HG03442 (cell line): Measurements from ENCODE around the gene BOLA3.
A peak's percentile ranks its signal among the peaks of the same experiment; 100 is the strongest.
"Not testable (repeated sequence)": the region's sequence is repeated elsewhere in the genome, so short reads cannot be mapped to it uniquely, and the experiment has no call there.

Source experiments
- ATAC-seq: cut with Tn5 transposase; IDR thresholded peaks from one replicate; pipeline ENCODE4 v1.9.1; 2021; ENCODE audit warnings: mild to moderate bottlenecking, moderate library complexity; ENCODE audit not compliant: unreplicated experiment

The BOLA3 gene, protein sequence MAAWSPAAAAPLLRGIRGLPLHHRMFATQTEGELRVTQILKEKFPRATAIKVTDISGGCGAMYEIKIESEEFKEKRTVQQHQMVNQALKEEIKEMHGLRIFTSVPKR

DNA sequence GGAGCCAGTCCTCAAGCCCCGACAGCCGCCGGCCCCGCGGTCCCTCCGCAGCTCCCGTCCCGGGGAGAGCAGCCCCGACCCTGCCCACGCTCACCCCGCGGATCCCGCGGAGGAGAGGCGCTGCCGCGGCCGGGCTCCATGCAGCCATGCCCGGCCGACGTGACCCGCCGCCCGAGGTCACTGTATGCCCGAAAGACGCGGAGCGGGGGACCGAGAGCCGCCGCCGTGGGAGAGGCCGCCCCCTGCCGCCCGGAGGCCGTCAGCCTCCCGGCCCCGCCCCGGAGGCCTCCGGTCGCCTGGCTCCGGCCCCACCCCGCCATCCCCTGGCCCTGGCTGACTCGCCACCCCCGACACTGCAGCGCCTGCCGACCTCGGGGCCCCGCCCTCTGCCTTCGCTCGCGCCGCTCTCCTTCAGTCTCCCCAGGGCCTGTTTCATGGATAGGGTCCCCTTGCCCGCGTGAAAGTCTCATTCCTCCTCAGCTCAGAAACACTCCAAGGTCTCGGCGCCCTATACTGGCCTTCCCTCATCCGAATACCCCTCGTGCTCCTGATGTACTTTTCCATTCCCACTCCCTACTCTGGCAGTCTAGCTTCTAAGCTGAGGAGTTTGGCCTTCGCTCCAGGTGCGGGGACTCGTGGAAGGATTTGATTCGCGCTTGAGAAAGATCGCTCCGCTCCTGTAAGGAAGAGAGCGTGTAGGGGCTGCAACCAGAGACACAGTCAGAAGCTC is at the start of gene BOLA3:
Gene BOLA3, minus strand, starts transcription at position 186 of the 730 bp plus-strand sequence. Its CDS starts 38 bp downstream, at position 148.
- peak; percentile 88 for ATAC-seq

DNA sequence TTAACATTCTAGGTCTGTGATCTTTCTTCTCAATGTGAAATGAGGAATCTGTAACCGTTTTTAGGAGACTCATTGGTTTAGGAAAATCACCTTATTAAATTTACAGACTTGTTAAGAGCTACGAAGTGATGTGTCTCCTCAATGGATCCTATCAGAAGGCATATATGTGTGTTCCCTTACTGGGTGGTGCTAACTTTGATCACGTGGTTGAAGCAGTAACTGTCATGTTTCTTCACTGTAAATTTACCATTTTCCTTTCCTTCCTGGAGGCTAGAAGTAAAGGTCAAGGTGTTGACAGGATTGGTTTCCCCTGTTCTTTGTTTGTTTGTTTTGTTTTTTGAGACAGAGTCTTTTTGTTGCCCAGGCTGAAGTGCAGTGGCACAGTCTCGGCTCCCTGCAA is 49.3 kb upstream of the BOLA3 start:
- ATAC-seq, result no peak

DNA sequence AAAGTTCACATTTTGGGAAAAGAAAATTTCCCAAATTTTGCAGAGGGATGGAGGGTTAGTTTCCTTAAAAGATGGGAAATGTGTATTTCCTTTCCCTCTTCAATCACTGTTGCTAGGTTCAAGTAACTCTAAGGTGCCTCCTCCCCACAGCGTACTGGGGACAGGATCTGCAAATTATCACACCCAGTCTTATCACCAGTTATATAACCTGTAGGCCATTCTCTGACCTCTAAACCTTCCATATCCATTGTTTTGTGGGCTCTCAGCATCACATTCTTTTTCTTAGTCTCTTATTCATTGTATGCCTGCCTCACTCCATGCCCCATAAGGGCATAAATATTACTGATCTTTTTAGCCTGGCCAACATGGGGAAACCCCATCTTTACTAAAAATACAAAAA is 47.1 kb upstream of the BOLA3 start:
- ATAC-seq, result no peak

DNA sequence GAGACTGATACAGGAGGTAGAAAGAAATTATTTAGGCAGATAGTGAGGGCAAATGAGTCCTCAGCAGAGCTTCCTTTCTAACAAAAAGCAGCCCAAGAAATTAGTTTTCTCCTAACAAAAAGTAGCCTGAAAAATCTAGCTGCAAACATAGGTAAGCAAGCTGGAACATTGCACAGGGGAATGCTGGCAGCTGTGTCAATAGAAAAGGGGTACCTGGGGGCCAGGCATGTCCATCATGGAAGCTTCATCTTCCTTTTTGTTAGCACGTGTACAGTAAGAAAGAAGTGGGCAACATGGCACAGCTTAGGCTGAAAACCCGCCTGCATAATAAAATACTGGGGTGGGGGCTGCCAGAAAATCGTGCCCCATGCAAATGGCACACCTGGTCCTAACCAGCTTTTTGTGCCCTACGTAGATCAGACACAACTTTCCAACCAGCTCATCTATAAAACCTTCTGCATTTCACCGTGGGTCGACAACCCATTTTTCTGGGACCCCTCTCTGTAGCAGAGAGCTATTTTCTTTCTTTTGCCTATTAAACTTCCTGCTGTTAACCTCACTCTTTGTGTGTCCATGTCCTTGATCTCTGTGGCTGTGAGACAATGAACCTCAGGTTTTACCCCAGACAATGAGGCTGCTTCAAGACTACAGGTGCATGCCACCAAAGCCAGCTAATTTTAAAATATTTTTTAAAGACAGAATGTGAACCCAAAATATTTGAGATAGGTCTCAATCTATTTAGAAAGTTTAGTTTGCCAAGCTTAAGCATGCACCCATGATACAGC is 44.1 kb upstream of the BOLA3 start:
- no peak for ATAC-seq

DNA sequence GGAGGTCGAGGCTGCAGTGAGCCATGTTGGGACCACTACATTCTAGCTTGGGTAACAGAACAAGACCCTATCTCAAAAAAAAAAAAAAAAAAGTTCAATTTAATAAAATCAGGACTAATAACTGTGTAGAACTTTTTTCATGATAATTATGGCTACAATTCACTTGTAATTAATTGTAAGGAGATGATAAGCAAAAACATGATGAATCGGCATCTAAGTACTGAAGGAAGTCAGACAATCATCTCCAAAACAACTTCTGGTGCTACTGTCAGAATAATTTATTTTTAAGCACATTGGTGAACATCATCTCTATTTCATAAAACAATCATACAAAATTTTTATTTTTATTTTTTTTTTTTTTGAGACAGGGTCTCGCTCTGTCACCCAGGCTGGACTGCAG is 41.0 kb upstream of the BOLA3 start:
- ATAC-seq, result no peak

DNA sequence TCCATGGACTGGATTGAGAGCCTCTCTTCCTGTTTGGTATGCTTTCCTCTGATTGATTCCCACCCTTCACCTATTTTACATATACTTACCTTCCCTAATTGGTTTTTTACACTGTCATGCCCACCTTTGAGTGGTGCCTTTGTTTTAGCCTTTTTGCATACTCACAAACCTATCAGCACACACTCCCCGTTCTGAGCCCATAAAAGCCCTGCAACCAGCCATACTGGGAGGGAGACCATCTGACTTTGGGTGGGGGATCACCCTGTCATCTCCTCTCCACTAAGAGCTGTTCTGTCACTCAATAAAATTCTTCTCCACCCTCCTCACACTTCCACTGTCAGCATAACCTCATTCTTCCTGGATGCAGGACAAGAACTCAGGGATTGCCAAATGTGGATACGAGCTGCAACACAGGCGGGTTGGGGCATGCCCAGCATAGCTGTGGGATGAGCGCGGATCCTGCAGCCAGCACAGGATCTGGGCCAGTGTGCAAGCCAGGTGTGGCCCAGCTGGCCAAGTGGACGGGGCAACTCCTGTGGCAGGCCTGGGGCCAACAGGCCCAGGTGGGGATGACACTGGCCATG is 40.4 kb upstream of the BOLA3 start:
- ATAC-seq, result no peak

DNA sequence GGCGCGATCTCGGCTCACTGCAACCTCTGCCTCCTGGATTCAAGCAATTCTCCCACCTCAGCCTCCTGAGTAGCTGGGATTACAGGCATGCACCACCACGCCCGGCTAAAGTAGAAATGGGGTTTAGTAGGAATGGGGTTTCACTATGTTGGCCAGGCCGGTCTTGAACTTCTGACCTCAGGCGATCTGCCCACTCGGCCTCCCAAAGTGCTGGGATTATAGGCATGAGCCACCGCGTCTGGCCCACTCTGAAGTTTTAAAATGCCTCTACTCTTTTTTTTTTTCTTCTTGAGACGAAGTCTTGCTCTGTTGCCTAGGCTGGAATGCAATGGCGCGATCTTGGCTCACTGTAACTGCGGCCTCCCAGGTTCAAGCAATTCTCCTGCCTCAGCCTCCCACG is 39.0 kb upstream of the BOLA3 start:
- ATAC-seq, result not testable (repeated sequence)

DNA sequence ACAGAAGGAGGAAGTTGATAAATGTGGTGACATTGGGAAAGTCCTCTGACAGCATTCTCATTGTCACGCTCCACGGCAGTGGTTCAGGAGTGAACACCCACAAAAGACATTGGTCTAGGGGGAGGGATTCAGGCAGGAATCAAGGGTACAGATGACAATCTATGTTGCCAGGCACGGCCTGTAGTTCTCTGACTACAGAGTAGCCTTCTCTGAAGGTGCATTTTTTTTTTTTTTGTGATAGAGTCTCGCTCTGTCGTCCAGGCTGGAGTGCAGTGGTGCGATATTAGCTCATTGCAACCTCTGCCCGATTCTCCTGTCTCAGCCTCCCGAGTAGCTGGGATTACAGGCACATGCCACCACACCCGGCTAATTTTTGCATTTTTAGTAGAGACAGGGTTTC is 38.3 kb upstream of the BOLA3 start:
- ATAC-seq, result peak; percentile 68

DNA sequence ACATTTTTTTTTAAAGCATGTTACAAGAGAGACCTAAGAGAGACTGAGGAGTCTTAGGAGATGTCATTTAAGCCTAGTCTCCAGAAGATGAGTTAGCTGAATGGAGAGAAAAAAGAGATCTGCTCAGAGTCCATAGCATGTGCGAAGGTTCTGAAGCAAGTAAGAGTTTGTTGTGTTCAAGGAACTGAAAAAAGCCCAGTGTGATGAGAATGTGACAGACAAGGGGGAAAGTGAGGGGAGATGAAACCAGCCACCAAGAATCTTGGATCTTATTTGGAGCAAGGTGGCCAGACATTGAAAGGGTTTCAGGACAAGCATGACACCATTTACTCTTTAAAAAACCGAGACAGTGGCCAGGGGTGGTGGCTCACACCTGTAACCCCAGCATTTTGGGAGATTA is 36.2 kb upstream of the BOLA3 start:
- no peak for ATAC-seq

DNA sequence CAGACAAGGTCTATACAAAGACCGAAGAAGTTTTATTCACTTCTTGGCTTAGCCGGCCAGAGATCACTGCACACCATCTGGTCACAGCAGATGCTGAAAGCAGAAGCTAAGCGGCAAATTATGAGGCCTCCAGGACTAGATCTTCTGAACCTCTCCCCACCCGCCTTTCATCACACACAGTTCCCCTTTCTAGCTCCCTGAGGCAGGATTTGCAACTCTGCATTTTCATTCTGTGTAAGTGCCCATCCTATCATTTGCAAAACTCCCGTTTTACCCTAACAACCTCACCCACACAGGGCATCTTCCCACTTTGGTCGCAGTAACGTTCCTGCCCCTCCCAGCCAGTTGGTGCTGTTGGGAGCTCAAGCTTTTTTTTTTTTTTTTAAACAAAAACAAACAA is 34.0 kb upstream of the BOLA3 start:
- ATAC-seq, result peak; percentile 24

DNA sequence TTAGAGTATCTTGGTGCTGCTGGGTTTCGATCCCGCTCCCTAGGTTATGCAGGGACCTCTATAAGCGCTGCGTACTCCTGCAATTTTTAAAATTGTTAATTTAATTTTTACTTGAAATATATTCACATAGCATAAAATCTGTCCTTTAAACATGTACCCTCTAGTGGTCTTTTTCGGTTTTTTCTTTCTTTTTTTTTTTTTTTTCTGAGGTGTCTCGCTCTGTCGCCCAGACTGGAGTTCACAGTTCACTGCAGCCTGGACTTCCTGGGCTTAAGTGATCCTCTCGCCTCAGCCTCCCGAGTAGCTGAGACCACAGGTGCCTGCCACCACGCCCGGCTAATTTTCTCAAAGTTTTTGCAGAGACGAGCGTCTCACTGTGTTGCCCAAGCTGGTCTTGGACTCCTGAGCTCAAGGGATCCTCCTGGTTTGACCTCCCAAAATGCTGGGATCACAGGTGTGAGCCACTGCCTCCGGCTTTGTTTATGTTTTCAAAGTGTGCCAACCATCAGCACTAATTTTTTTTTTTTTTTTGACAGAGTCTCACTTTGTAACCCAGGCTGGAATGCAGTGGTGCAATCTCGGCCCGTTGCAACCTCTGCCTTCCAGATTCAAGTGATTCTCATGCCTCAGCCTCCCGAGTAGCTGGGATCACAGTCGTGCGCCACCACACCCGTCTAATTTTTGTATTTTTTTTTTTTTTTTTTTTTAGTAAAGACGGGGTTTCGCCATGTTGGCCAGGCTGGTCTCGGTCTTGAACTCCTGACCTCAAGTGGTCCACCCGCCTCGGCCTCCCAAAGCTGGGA is 31.6 kb upstream of the BOLA3 start:
- peak; percentile 9 for ATAC-seq

DNA sequence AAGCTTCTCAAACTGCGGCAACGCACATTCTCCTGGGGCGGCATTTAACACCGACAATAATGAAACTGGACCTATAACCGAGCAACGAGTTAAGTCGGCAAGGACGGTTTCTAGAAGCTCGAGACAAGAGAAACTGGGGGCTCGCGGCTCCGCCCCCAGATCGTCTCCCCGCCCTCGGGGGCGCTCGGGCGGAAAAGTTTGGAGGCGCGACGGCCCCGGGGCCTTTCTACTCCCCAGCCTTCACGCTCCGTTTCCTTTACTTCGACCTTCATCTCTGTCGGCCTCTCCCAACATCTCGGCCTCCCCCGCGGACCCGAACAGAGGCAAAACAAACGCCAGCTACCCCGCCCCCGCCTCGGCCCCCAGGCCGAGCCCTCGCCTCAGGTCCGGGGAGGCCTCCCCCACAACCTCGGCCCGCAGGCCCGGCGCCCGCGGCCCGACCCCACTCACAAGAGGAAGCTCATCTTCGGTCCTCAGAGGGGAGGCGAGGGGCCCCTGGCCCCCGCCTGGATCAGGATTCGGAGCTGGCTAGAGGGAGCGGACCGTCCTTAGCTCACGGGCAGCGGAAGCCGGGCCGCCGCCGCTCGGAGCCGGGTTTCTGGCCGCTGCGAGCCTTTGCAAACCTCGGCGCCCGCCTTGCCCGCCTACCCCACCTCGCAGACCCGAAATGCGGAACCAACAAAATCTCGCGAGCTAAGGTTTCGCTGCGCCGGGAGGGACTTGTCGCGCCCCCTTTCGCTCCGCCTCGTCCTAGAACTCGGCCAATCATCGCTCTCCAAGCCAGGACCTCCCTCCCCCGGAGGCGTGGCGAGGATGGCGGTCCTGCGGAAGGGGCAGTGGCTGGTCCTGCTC is 30.7 kb upstream of the BOLA3 start, which contains the start of gene MOB1A:
Gene MOB1A, minus strand, starts transcription at position 669 of the 852 bp plus-strand sequence. Its CDS starts 205 bp downstream, at position 464.
- ATAC-seq, result peak; percentile 76

DNA sequence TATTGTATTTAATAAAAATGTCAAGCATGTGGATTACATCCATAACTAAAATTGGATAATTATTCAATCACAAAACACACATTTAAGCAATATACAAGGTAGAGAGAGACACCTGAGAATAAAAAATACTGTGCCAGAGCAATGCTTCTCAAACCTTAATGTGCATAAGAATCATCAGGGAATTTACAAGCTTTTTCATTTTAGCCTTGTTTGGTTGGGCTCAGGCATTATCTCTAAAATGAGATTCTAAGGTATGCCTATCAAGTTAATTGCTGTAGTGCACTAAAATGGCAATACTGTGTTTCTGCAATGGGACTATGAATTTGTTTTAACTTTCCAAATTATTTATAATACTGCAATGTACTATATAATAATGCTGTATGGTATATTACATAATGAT is 30.0 kb upstream of the BOLA3 start:
- no peak for ATAC-seq

DNA sequence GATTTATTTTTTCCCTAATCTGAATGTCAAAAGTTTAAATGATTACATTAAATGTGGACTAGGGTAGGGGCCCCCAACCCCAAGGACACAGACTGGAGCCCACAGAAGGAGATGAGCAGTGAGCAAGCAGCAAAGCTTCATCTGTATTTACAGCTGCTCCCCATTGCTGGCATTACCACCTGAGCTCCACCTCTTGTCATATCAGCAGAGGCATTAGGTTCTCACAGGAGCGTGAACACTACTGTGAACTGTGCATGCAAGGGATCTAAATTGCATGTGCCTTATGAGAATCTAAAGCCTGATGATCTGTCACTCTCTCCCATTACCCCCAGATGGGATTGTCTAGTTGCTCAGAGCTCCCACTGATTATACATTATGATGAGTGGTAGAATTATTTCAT is 27.2 kb upstream of the BOLA3 start:
- no peak for ATAC-seq

DNA sequence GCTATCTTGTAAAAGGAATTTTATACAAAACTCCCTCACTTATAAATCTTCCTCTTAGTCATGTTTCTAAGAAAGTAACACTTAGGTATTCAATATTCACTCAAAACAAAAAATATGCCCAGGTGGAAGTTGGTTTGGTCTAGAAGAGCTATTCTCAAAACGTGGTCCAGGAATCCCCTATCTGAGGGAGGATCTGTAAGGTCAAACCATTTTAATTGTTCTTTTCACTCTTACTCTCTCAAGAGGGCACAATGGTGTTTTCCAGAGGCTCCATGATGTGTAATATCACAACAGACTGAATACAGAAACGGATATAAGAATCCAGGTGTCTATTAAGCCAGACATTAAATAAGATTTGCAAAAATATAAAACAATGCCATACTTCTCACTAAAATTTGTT is 21.0 kb upstream of the BOLA3 start:
- peak; percentile 70 for ATAC-seq

DNA sequence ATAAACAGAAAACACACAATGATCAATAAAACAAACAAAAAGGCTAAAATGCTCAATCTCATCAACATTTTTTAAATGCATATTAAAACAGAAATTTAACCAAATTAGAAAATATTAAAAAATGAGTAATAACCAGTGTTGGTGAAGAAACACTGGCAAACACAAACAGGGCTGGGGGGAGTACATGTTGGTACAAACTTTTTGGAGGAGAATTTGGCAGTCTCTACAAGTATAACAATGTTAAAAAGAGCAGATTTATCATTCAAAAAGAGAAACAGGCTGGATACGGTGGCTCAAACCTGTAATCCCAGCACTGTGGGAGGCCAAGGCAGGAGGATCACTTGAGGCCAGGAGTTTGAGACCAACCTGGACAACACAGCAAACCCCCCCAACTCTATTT is 17.0 kb upstream of the BOLA3 start:
- ATAC-seq, result no peak

DNA sequence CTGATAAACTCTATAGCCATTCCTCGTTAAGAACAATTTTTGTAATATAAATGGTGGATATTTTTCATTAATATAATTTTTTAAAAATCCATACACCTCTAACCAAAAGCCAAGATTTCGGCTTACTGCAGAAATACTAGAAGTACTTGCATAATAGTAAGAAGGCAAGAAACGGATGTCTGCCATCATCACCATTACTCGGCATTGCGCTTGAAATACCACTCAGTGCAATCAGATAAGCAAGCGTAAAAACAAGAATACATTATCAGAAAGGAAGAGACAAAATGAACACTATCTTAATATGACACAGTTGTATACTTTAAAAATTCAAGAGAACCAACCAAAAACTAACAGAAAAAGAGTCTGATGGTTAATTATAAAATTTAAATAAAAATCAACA is 15.2 kb upstream of the BOLA3 start:
- no peak for ATAC-seq

DNA sequence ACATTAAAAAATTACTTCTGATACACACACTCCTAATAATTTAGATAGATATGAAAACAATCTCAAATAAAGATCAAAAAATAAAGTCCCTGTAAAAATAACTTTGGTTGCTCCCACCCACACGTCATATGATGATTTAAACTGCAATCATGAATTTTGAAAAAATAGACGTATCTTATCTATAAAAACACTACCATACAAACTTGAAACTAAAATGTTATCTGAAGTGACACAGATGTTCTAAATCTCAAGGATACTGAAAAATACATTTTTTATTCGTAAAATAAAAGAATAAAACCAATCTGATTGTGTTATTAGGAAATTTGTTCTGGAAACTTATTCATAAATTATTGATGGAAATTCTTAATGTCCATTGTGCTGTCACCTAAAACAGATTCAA is 8.1 kb upstream of the BOLA3 start:
- ATAC-seq, result no peak

DNA sequence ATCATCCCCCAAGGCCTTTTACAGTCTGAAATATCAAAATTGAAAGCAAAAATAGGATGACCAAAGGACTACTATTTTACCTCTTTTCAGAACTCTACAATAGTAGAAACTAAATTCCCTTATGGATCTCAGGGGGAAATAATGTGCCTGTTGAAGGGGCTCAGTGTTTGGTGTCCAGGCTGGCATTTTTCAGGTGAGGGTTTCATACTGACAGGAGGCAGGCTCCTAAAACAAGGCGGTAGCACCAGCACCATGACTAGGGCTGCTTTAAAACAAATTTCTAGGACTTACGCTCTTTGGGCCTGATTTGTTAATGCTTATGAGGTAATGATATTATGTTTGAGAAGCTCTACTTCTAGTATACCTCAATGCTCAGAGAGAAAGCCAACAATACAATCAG is 5.2 kb upstream of the BOLA3 start:
- no peak for ATAC-seq
